Kidney (tissue), 14 donors: Measurements from ENCODE around the gene TSHZ2. TPM values are rescaled to one million over a fixed set of nuclear protein-coding genes. Genes with fewer than 3 reads are reported as not detected.

ENCODE experiments used
- DNase-seq, 5 donors: peaks; one replicate each; pipeline ENCODE4 v3.0.0-alpha.2; 2013 to 2020
- FAIRE-seq: peaks from 2 replicates; lab custom pipeline; 2012; peaks lifted over from hg19 to GRCh38; lab: Jason Lieb, UNC
- H3K27ac ChIP-seq, 2 donors: one replicate each; pipeline ENCODE4 v1.7.0; 2013; ENCODE audit warnings: low read depth in 2 of 2, low read length in 2 of 2, inconsistent platforms in 1 of 2
- H3K27me3 ChIP-seq: one replicate; pipeline ENCODE4 v1.7.1; 2013; ENCODE audit warnings: low read length, inconsistent platforms; ENCODE audit not compliant: control insufficient read depth, insufficient read depth
- H3K36me3 ChIP-seq, 3 donors: one replicate each; pipeline versions ENCODE4 v1.7.0 to v1.7.1; 2013; ENCODE audit warnings: low read length in 3 of 3, control low read depth in 1 of 3, inconsistent platforms in 1 of 3; ENCODE audit not compliant: insufficient read depth in 3 of 3, control insufficient read depth in 2 of 3
- H3K4me1 ChIP-seq, 3 donors: one replicate each; pipeline versions ENCODE4 v1.7.0 to v1.7.1; 2013; ENCODE audit warnings: low read length in 3 of 3, inconsistent platforms in 1 of 3, low read depth in 1 of 3; ENCODE audit not compliant: control insufficient read depth in 2 of 3, insufficient read depth in 2 of 3
- H3K4me3 ChIP-seq, 3 donors: one replicate each; pipeline versions ENCODE4 v1.7.0 to v1.8.1; 2013; ENCODE audit warnings: low read length in 3 of 3, control low read depth in 1 of 3, inconsistent platforms in 1 of 3
- H3K9ac ChIP-seq, 3 donors: one replicate each; pipeline versions ENCODE4 v1.7.0 to v1.7.1; 2013; ENCODE audit warnings: low read length in 3 of 3, control low read depth in 1 of 3, inconsistent platforms in 1 of 3
- H3K9me3 ChIP-seq, 3 donors: one replicate each; pipeline versions ENCODE4 v1.7.0 to v1.7.1; 2013; ENCODE audit warnings: low read length in 3 of 3, control low read depth in 1 of 3, inconsistent platforms in 1 of 3; ENCODE audit not compliant: control insufficient read depth in 2 of 3, insufficient read depth in 1 of 3
- intact Hi-C: fragments of 100-400 bp; cut with DNase I; formaldehyde crosslinking; loops from one replicate; pipeline ENCODE4 v1.11.1; 2022
- polyA plus RNA-seq: library from polyadenylated mRNA; stranded (reverse); fragments of 350-450 nt; fragmentation: Illumina TruSeq; extraction: RNeasy Lipid Tissue Mini Kit (QIAGEN cat#74804); gene quantifications from one replicate; pipeline ENCODE4 v1.2.3, GENCODE V29; 2014; ENCODE audit warnings: low read depth, low replicate concordance; ENCODE audit not compliant: insufficient read depth
- total RNA-seq: library from RNA; stranded (reverse); fragmentation: NEBNext Ultra II Directional; extraction: Animal tissue kit (Norgen Biotek cat#: 25700); gene quantifications from one replicate; pipeline ENCODE4 v1.2.1, GENCODE V29; 2021
- TF ChIP-seq, protein P1 (sequence below): IDR thresholded peaks from 3 replicates; pipeline ENCODE4 v1.5.1; 2012; ENCODE audit warnings: mild to moderate bottlenecking, moderate library complexity, borderline replicate concordance; ENCODE audit not compliant: insufficient read depth; ENCODE audit errors: extremely low read depth
- donor health status: control.
- donor health status: control.
- donor health status: control.
- donor health status: control.
- donor health status: control.
- donor health status: DM: yes; HTN: yes; CAD: no.
- donor health status: Normal renal cell carcinoma (clear cell type).

Gene TSHZ2
- total and polyA plus RNA-seq, 2 donors from 2014 or later: 0.86 to 15.5 TPM

DNA sequence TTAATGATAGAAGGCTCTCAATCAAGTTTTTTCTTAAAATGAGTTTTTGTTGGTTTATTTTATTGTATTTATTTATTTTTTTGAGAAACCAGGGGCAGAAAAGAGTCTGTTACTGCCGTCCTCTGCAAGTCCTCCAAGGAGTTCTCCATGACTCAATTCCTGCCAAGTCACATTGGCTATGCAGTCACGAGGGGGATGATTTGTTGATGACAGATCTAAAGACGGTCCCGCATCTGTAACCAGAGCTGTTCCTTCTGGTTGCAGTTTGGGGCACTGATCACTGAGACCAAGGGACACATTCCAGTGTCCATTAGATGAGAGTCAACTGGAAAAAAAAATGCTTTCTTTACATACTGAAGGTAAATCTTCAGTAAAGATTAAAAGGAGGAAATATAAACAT is 13.9 kb upstream of the TSHZ2 start:
- H3K27me3 ChIP-seq: no peaks in the 10 kb centered on the region
- no peak overlapping the region for H3K9ac ChIP-seq
- no peak overlapping the region for H3K27ac ChIP-seq
- intact Hi-C loops: no loop called here
- H3K4me1 ChIP-seq: no peaks in the 10 kb centered on the region
- no peaks in the 10 kb centered on the region for H3K36me3 ChIP-seq
- no peak for FAIRE-seq
- no peak overlapping the region for H3K4me3 ChIP-seq
- no peaks in the 10 kb centered on the region for H3K9me3 ChIP-seq
- peak in 3 of 5 donors; percentile 41 to 74 (median 54) for DNase-seq
- TF ChIP-seq, protein P1, sequence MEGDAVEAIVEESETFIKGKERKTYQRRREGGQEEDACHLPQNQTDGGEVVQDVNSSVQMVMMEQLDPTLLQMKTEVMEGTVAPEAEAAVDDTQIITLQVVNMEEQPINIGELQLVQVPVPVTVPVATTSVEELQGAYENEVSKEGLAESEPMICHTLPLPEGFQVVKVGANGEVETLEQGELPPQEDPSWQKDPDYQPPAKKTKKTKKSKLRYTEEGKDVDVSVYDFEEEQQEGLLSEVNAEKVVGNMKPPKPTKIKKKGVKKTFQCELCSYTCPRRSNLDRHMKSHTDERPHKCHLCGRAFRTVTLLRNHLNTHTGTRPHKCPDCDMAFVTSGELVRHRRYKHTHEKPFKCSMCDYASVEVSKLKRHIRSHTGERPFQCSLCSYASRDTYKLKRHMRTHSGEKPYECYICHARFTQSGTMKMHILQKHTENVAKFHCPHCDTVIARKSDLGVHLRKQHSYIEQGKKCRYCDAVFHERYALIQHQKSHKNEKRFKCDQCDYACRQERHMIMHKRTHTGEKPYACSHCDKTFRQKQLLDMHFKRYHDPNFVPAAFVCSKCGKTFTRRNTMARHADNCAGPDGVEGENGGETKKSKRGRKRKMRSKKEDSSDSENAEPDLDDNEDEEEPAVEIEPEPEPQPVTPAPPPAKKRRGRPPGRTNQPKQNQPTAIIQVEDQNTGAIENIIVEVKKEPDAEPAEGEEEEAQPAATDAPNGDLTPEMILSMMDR: no peak

DNA sequence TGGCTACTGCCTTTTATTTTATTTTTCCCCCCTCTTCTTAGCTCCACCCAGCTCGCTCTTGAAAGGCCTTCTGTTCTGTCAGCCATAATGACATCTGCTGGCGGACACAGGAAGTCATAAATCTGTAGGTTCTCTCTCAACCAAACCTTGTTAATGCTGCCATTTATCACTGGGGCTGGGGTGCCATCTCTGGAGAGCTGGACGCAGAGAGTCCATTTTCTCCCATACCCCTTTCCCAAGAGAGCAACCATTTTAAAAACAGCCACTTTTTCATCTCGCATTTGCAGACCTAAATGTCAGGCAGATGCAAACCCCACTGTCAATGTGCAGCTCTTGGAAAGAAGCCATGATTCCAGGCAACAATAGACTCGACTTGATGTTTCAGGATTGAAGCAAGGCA is 13.0 kb upstream of the TSHZ2 start:
- no peak overlapping the region for H3K27ac ChIP-seq
- TF ChIP-seq, protein P1: no peak
- no peaks in the 10 kb centered on the region for H3K4me1 ChIP-seq
- intact Hi-C loops: no loop called here
- no peaks in the 10 kb centered on the region for H3K27me3 ChIP-seq
- no peaks in the 10 kb centered on the region for H3K36me3 ChIP-seq
- H3K4me3 ChIP-seq: no peak overlapping the region
- DNase-seq (peak in 4 of 5 donors; percentile 76 to 94 (median 84)), FAIRE-seq (no peak)
- H3K9me3 ChIP-seq: no peaks in the 10 kb centered on the region
- H3K9ac ChIP-seq: no peak overlapping the region

DNA sequence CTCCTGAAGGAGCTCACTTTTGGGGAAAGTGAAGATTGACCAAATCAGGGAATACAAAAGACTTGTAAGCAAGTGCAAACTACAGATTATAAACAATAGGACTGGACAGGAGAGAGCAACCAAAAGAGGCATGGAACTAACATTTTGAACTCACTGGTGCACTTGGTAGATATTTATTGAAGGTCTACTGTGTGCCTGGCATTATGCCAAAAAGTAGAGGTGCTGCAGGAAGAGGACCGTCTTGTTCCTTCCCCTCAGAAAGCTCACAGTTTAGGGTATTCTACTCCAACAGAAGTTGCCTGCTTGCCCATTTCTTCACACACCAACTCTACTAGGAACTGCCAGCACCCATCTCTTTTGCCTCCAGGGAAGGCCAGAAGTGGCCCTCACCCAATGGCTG is 10.0 kb upstream of the TSHZ2 start:
- Histone ChIP-seq H3K9ac (no peak overlapping the region), H3K36me3 (no peaks in the 10 kb centered on the region), H3K9me3 (no peaks in the 10 kb centered on the region), H3K4me1 (no peaks in the 10 kb centered on the region), H3K4me3 (no peak overlapping the region), H3K27ac (no peak overlapping the region), H3K27me3 (no peaks in the 10 kb centered on the region)
- DNase-seq: no peak
- TF ChIP-seq, protein P1: no peak
- no peak for FAIRE-seq
- intact Hi-C loops: no loop called here

DNA sequence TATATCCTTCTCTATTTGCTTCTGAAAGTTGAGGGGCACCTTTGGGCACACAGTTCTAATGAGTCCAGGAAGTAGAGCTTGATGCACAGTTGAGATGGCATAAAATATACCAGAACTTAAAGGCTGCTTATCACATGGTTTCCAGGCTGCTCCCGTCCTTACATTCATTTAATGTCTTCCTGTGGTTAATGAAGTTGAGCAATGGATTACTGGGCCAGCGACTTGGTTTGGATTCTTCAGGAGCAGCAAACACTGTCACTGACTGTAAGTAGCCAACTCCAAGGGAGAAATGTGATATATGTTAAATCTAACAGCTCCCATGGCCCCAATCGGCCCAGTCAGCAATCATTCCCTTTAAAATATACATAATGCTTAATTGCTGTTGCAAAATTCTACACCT is 9.0 kb upstream of the TSHZ2 start:
- H3K27ac ChIP-seq: no peak overlapping the region
- intact Hi-C loops: no loop called here
- no peaks in the 10 kb centered on the region for H3K9me3 ChIP-seq
- no peaks in the 10 kb centered on the region for H3K4me1 ChIP-seq
- DNase-seq (no peak), FAIRE-seq (no peak)
- H3K9ac ChIP-seq: no peak overlapping the region
- no peaks in the 10 kb centered on the region for H3K27me3 ChIP-seq
- TF ChIP-seq, protein P1: no peak
- no peaks in the 10 kb centered on the region for H3K36me3 ChIP-seq
- no peak overlapping the region for H3K4me3 ChIP-seq
